GM21825 (cell line): ENCODE measurements around the gene TMEM107.
A peak's percentile ranks its signal among the peaks of the same experiment; 100 is the strongest.

ENCODE experiments used
- ATAC-seq: cut with Tn5 transposase; IDR thresholded peaks from one replicate; pipeline ENCODE4 v1.9.1; 2021; ENCODE audit warnings: mild to moderate bottlenecking, moderate library complexity; ENCODE audit not compliant: unreplicated experiment

TMEM107 gene

DNA sequence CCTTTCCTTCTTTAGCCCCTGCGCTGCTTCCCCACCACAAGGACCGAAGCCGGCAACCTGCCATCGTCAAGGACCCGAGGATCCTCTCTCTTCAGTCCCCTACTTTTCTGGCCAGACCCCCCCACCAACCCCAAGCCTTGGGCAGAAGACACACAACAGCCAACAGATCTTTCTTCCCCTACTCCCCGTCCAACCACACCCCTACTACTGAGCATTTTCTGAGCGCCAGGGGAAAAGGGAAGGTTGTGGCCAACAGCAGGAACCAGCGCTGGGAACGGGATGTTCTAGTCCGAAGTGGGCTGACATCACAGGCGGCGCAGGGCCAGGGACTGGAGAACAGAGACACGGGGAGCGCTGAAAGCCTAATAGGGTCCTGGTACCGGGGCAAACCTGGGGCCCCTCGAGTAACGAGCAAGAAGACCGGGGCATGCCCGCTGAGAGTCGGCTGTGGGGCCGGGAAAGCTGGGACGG is 24.5 kb downstream of the TMEM107 start:
- ATAC-seq, result no peak

DNA sequence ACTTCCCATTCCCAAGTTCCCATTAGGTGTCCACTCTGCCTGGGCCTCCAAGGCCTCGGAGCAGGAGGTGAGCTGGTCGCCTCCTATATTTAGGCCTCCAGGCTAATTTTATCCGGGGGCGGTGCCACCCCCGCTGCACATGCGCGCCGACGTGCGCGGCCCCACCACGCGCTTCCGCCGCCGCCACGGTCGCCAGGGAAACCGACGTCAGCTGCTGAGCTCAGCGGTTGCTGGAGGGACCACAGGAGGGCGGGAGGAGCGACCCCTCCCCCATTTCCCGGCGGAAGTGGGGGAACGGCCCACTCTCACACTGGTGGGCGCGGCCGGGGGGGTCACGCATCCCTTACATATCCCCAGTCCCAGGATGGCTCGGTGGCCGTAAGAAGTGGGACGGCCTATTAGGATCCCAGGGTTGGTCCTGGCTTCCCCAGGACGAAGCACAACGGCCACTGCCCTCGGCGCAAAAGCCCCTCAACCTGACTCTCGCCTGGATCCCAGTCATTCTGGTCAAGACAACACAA is 25.0 kb downstream of the TMEM107 start:
- peak; percentile 42 for ATAC-seq

DNA sequence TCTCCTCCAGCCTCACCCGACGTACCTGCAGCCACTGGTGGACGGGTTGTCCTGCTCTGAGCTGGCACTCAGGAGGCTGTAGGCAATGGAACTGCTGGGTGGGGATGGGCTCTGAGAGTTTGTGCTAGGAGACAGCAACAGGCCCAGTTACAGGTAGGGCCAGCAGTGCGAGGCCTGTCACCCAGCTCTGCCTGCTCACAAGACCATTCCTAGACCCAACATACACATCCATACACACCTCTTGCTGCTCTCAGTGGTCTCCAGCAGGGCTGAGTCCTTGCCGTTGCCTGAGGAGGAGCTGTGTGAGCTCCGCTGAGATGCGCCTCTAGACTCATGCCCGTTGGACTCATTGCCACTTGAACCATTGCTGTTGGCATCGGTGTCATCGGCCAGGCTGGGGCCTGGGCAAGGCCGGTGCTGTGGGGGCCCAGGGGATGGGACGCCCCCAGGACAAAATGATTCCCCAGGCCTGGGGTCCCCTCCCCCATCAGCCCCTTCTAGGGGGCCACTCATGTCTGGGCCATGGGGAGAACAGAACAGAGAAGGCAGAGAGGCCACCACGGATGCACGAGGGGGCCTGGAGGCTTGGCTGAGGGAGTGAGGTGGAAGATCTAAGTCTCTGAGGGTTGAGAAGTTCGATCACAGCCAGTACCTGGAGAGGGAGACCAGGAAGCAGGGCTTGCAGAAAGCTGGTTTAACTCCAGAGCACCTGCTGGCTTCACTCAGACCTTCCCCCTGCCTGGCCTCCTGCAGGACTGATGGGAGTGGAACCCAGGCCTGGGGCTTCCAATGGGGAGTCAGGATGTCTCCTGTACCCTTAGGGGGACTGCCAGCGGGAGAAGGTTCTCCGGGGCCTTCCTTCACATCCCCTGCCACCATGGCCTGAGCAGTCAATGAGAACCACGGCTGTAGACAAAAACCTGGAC is 25.7 kb downstream of the TMEM107 start:
- ATAC-seq, result no peak

DNA sequence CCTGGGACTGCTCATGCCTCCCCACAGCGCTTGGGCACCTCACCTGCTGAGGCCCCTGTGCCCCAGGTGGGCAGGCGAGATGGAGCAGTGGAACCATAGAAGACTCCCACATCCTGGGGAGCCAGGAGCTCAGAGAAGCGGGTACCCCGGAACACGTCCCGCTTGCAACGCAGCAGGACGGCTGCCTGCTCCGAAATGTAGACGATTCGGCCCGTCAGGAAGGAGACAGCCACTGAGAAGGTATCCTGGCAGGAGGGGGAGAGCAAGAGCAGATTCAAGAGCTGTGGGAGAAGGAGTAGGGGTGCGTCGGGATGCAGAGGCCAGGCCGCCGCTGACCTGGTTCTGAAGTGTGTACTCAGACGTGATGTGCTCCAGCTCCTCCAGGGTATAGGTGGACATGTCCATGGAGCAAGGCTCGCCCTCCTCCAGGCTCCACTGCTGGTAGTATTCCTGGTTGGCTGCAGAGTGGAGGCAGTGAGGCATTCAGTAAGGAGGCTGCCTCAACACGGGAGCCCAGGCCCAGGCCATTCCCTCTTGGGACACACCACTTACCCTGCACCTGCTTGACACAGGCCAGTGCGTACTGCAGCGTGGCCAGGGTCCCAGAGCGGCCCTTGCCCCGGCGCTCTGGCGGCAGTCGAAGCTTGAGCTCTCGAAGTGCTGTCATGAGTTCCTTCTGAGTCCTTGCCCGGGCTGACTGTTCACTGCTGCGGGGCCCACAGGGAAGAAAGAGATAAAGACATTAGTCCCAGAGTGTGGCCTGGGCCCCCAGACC is 26.6 kb downstream of the TMEM107 start:
- no peak for ATAC-seq

DNA sequence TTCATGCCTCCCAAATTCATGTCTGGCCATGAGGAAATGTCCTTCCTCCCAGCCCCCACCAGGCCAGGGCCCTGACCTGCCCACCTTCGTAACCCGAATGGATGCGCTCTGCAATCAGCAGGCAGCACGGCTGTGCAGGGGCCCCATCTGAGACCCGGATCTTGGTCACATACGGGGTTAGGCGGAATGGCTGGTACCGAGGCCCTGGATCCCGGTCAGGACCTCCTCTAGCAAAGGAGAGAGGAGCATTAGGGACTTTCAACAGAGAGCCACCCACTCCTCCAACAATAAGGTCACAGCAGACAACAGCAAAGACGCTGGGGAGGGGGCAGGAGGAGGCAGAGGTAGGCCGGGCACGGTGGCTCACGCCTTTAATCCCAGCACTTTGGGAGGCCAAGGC is 27.6 kb downstream of the TMEM107 start:
- ATAC-seq, result no peak

DNA sequence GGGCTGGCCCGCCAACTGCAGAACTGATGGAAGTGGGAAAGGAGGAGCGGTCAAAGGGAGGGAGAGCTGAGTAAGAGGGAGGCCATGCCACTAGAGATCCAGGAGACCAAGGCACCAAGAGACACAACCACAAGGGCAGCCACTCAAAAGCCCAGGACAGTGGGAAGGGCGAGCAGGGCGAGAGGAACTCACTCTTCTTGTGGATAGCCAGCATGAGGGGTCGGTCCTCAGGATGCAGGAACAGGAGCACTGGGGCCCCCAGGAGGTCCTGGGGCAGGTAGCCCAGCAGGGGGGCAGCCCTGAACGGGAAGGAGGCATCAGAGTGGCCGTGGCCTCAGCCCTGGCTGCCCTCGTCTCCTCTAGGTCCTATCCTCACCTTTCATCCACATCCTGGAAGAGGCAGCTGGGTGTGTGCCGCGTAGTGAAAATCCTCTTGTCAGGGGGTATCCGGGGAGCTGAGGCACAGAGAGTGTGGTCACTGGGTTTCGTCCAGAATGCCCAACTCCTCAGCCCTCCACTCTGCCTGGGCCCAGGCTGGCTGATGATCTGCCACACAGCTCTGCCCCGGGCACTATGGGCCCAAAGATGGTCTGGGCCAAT is 28.3 kb downstream of the TMEM107 start:
- ATAC-seq, result no peak

DNA sequence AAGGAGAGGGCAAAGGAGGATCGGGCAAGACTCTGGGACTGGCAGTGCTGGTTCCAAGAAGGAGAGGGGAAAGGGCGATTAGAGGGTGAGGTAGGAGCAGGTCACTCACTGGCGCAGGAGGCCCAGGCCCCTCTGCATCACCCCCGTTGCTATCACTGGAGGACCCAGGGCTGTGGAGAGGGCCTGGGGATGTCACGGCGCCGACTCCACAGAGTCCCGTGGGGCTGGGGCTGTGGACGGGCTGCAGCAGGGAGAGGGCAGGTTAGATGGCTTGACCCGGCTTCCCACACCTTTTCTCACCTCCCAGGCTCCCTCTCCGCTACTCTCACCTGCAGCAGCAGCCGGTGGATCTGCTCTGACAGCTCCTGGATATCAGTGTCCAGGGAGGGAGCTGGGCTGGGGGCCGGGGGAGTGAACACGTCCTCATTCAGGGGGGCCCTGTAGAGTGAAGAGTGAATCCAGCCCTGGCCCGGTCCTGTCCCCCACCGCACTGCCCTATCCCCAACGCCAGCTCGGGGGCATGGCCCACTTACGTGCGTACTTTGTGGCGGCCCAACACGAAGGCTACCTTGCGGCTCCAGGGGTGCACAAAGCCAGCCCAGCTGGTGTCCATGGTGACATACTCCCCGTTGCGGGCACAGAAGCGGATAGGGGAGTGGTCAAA is 28.9 kb downstream of the TMEM107 start:
- no peak for ATAC-seq

DNA sequence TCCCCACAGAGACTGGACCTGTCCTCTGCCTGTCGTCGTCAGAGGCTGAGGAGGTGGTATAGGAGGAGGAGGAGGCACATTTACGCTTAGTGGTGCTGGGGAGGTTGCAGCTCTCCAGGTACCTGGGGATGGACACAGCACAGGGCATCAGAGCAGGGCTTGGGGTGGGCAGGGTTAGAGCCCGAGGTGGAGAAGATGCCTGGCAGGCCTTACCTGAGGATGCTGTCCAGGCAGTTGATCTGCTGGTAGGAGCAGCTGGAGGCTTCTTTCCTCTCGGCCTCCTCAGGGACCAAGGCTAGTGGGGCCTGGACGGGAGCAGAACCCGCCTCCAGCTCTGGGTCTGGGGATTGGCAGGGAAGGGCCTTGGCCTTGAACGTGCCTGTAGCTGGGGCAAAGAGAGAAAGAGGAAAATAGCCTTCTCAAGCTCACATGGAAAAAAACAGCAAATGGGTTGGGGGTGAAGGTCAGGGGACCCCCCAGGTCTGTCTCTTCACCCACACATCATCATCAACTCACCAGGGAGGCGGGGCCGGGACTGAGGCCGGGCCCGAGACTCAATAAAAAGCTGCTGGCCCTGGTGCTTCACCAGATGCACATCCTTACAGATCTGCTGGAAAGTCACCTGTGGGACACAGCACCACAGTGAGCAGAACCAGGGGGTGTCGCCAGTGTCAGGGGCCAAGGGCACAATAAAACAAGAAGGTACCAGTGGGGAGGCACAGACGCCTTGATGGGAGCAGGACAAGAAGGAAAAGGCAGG is 29.6 kb downstream of the TMEM107 start:
- no peak for ATAC-seq

DNA sequence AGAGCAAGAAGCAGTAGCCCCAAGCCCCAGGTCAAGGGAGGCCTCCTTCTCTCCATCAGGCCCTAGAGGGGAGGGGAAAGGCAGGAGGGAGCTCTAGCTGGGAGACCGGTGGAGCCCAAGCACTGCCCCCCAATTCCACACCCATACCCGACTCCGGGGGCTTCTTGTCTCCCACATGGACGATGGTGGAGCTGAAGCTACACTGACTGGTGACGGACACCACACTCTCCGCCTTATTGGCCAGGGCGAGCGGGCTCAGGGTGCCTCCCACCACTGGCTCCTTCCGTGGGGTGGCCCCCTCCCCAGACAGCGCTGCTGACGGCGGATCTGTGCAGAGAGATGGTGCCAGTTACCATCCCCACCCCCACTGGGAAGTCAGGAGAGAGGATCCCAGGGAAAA is 30.4 kb downstream of the TMEM107 start:
- ATAC-seq, result no peak

DNA sequence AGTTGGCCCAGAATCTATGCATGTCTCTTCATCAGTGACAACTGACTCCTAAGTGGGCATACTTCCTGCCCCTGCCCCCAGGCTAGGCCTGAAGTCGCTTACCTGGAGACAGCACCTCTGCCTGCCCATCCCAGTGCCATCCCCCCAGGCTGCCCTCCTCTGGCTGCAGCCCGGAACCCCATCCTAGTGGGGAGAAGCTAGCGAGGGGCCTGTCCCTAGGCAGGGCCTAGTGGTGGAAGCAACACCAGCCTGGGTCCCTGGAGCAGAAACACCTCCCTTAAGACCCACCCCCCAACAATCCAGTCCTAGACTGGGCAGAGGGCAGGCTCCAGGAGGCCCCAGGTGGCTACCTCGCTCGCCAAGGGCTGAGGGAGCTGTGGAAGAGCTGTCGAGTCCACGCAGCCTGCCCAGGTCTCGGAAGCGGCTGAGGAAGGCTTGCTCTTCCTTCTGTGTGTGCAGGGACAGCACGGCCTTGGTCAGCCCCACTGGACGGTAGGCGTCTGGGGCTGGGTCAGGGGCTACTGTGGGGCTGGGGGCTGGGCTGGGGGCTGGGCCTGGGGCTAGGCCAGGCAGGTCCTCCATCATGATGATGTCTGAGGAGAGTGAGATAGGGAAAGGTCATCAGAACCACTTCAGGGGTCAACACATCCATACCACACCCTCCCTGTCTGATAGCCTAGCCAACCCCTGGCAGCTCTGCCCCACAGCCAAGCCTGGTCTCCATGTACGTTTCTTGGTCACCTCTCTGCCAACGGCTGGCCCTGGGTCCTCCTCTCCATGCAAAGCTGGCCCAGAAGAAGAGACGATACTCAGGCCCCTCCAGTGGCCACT is 31.6 kb downstream of the TMEM107 start:
- no peak for ATAC-seq

DNA sequence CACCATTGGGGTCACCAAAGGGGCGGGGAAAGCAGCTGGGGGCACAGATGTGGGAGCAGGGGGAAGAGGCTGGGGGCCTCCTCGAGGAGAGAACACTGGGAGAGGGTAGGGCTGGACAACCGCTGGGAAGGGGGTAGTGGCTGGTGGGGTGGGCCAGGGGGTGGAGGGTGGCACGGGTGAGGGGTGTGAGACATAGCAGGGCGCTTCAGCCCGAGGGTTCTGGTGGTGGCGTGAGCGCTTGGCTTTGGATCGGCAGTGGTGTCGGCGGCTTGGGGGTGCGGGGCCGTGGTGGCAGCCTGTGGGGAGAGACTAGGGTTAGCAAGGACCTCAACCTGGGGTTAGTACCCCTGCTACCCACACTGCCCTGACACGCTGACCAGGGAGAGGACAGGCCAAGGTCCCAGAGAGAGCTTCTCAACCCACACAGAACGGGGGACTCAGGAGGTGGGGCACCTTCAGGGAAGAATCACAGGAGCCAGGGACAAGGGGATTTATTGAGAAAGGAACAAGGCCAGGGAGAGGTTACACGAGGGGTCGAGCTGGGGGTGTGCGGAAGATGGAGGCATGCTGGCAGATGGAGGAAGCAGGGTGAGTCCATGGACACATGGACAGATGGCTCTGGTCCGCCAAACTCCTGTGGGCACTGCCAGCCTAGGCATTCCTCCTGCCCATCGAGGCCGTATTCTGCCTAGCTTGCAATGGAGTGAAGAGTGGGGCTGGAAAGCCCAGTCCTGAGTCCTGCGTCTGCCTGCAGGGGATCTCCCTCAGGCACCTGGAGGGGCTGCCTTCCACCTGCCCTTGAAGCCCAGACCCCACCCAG is 32.4 kb downstream of the TMEM107 start:
- ATAC-seq, result no peak

DNA sequence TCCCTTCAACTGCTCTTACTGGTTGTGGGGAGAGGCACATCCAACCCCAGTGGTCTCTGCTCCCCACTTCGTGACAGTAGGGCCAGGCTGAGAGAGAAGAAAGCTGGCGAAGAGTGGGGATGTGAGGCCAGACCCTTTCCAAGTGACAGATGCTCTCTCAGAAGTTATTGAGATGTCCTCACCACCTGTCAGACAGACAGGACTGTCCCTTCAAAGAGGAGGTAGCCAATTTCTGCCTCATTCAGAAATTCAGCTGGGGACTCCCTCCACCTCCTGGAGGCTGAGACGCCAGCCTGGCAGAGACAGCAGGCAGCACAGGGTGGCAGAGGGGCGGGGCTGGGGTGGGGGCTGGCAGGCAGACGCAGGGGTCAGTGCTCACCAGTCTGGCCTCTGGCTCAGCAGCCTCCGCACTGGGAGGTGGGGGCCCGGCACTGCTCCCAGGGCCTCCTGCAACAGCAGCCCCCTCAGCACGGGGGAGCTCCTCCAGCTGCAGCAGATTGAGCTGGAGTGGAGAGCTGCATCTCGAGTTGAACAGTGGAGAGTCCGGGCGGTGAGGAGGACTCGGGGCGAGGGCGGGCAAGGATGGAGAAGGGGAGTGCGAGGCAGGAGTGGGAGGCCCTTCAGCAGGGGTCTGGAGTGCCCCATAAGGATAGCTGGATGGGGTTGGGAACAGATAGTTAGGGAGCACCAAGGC is 33.1 kb downstream of the TMEM107 start:
- no peak for ATAC-seq

DNA sequence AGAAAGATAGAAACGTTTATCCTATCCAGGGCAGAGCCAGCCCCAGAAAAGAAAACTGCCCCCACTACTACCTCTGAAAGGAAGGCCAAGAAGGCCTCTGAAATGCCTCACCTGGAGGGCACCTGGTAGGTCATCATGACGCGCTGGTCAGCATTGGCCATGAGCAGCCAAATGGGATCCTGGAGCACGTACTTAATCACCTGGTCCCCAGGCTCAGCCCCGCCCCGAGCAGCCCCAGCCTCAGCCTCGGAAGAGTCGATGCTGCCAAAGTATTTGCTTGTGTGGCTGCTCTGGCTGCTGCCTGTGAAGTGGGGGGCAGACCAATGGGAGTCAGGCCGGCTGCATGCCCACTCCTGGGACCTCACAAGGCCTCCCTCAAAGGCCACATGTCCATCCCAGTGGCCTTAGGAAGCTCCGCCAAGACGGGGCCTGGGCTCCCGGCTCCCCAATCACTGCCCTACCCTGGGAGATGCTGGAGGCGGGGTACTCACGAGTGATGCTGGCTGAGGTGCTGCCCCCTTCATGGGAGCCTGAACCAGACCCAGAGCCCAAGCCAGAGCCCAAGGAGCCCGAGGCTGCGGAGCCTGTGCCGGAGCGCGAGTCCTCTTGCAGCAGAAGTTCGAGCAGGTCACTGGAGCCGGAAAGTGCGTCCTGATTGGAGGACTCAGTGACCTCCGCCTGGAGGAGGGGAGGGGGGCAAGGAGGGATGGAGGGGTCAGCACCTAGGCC is 33.9 kb downstream of the TMEM107 start:
- no peak for ATAC-seq

DNA sequence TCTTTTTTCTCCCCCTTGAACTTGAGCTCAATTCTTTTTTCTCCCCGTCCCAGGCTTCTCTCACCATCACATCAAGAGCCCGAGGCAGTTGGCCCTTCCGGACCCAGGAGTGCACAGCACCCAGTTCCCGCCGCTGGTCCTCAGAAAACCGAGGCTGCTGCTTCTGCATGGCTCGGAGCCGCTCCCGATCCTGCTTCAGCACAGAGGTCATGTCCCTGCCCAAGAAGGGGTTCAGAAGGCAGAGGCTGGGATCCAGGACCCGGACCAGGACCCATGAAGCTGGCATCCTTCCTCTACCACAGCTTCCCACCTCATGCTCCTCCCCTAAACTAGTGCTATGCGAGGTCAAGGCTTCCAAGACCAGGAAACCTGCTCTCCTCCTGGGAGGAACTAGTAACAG is 34.4 kb downstream of the TMEM107 start:
- no peak for ATAC-seq

DNA sequence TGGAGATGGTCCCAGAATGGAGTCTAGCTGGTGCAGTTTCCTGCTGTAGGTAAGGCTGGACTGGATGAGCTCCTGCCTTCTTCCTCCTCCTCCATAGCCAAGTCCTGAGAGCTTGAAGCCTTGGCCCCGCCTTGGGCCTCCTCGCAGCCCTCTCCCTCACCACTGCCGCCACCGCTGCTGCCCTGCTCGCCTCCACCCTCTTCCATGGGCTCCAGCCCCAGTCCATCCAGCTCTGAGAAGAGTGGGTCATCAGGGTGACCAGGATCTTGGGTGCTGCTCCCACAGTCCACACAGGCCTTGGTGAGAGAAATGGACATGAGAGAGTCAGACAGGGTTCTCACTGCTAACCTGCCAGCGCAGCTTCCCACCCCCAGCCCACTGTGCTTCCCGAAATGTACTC is 35.1 kb downstream of the TMEM107 start:
- ATAC-seq, result no peak

DNA sequence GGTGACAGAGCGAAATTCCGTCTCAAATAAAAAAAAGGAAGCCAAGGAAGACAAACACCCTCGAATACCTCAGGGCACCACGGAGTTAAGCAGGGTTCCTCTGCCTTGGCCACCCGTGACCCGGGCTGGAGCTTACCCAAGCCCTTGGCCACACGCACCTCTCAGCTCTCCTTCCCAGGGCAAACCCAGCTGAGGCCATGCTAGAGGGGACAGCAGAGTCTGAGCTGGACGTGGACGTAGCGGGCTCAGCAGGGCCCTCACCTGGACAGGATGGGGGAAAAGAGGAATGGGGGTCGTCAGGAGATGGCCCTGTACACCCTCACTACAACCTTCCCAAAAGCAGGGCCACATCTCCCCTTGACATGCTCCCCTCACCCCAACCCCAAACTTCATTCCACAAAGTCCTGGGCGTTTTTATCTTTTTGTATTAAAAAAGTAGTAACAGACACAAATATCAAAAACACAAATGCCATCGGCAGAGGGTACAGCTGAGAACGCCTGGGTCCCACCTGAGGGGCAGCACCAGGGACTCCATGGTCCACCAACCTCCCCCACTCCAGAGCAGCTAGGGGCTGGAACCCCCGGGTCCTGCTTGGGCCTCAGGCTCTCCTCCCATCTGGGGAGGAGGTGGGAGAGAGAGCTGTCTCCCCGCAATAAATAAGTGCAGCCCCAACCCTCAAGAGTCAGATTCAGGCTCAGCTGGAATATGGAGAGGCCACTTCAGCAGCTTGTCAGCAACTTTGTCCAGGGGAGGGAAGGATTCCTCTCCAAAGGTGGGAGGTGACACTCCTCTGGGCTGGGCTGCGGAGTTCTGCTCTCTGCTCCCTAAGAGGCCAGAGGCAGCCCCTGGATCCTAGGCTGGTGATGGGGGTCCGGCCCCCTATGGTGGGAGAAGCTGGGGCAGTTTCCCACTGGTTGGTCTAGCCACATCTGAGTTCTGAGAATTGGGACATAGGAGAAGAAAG is 35.8 kb downstream of the TMEM107 start:
- ATAC-seq, result no peak
